ENCODE data around the gene ACOT13.
"Not testable (repeated sequence)": the region's sequence is repeated elsewhere in the genome, so short reads cannot be mapped to it uniquely, and the experiment has no call there.

Gene ACOT13

DNA sequence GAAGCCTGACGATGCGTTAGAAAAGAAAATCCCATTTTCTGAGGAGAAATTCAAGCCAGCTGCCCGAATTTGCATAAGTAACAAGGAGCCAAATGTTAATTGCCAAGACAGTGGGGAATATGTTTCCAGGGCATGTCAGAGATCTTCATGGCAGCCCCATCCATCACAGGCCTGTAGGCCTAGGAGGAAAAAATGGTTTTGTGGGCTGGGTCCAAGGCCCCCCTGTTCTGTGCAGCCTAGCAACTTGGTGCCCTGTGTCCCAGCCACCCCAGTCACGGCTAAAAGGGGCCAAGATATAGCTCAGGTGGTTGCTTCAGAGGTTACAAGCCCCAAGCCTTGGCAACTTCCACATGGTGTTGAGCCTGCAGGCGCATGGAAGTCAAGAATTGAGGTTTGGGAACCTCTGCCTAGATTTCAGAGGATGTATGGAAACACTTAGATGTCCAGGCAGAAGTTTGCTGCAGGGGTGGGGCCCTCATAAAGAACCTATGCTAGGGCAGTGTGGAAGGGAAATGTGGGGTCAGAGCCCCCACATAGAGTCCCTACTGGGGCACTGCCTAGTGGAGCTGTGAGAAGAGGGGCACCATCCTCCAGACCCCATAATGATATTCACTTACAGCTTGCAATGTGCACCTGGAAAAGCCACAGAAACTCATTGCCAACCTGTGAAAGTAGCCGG is 64.7 kb downstream of the ACOT13 start:
- DNase-seq (ENCODE audit: low spot score), result not testable (repeated sequence)

DNA sequence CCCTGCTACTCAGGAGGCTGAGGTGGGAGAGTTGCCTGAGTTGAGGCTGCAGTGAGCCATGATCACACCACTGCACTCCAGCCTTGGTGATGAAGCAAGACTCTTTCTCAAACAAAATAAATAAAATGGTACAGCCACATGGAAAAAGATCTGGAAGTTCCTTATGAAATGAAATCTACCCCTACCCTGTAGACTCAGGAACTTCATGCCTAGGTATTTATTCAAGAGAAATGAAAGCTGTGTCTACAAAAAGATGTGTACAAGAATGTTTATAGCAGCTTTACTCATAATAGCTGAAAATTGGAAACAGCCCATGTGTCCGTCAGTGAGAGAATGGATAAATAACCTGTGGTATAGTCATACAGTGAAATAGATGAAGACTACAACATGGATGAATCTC is 67.3 kb downstream of the ACOT13 start:
- no peak for DNase-seq (ENCODE audit: low spot score)

DNA sequence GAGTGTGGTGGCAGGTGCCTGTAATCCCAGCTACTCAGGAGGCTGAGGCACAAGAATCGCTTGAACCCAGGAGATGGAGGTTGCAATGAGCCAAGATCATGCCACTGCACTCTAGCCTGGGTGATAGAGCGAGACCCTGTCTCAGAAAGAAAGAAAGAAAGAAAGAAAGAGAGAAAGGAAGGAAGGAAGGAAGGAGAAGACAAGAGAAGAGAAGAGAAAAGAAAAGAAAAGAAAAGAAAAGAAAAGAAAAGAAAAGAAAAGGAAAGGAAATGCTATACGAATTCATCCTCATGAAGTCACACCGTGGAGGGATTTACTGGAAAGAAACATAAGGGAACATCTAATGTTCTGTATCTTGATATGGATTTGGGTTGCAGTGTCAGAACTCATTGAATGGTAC is 67.8 kb downstream of the ACOT13 start:
- DNase-seq (ENCODE audit: low spot score), result not testable (repeated sequence)

DNA sequence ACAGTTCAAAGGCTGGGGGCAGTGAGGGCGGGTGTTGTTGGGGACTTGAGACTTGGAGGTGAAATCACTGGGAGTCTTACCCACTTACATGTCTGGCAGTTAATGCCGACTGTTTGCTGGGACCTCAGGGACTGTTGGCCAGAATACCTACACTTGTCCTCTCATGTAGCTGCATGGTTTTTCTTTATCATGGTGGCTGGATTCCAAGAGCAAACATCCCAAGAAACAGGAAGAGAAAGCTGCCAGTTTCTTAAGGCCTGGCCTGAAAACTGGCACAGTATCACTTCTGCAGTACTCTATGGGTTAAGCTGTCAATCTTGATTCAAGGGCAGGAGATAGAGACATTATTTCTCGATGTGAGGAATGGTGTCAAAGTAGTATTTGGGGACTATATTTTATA is 71.9 kb downstream of the ACOT13 start:
- DNase-seq (ENCODE audit: low spot score), result no peak

DNA sequence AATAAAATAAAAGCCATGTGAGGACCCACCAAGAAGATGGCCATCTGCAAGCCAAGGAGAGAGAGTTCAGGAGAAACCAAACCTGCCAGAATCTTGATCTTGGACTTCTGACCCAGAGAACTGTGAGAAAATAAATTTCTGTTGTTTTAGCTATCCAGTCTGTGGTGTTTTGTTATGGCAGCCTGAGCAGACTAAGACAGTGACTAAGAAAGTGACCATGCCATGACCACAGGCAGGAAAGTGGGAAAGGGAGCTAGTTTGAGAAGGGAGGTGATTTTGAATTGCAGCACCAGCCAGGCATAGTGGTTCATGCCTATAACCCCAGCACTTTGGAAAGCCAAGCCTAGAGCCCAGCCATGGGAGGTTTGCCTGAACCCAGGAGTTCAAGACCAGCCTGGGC is 74.0 kb downstream of the ACOT13 start:
- no peak for DNase-seq (ENCODE audit: low spot score)

DNA sequence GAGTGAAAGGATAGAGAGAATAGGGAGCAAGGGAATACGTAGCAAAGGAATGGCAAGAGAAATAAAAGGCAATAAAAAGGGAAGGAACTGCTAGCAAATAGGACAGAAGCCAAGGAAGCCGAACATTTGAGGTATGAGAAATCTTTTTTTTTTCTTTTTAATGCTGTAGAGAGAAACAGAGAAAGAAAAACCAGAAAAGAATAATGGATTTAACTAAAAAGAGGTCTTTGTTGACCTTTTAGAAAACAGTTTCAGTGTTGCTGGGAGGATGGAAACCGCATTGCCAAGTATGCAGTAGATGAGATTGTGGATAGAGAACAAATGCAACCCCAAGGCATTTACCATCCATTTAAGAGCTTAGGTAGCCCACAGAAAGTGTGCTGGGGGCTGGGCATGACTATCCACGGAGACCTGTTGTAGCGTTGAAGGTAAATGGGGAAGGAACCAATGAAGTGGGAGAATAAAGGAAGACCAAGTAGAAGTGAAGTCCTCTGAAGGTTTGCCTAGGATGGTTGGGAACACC is 75.4 kb downstream of the ACOT13 start:
- no peak for DNase-seq (ENCODE audit: low spot score)

DNA sequence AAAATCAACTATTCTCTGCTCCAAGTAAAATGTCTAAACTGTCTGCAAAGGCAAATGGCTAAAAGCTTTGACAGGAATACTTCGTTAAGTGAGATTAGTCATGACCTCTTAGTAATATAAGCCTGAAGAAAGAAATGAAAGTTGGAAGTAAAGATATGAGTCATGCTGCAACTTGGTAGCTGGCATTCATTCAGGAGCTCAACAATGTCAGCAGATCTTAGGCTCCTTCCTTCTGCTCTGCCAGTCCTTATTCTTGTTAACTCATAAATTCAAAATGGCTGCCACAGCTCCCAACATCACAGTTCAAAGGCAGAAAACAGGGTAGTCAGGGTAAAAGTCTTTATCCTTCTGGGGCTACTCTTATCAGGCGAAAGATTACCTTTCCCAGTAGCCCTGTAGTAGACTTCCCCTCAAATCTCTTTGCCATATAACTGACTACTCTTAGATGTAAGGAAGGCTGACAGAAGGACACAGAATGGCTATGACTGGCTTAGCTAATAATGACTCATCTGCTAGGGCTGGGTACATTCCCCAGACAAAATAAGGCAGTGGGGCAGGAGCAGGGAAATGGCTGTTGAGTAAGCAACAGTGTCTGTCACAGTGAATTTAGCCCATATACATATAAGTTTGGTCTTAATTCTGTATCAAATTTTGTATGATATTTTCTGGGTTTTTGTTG is 76.5 kb downstream of the ACOT13 start:
- no peak for DNase-seq (ENCODE audit: low spot score)

DNA sequence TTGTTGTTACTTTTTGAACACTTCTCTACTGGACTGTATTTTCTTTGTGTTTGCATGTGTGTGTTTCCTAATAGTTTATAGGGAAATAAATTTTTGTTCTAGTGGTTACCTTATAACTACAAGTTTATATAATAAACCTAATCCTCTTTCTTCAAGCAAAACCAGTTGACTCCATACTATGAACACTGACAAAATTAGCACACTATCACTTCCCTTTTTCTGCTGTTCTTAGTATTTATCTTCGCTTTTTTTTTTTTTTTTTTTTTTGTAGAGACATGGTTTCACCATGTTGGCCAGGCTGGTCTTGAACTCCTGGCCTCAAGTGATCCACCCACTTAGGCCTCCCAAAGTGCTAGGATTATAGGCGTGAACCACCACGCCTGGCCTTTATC is 77.1 kb downstream of the ACOT13 start:
- no peak for DNase-seq (ENCODE audit: low spot score)

DNA sequence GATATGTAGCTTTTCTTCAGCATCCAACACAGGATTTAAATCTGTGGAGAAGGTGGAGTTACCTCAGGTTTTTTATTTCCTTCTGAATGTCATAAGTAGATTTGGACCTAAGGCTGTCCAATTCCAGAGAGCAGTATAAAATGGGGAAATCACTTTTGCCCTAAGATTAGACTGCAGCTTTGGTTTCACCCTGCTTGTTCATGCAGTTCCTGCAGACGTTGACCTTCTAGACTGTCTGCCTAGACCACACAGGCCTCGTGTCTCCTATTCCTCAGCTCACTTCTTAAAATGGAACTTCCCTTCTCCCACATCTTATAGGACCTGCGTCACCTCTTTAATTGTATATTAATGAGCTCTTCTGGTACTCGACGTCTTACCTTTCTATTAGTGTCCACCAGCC is 78.0 kb downstream of the ACOT13 start:
- no peak for DNase-seq (ENCODE audit: low spot score)

DNA sequence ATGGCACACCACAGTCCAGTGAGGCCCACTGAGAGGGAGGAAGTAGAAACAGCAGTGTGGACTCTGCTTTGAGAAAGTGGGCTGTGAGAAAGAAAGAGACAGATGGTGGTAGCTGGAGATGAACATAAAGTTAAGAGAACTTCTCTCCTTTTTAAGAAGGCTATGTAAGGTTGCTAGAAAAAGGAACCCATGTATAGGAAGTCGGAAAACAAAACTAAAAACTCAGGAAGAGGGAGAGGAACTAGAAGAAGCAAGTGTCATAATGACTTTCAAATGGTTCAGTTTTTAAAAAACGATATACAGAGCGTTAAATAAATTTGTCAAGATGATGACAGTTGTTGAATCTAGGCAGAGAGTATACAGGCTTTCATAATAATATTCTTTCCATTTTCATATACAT is 82.4 kb downstream of the ACOT13 start:
- DNase-seq (ENCODE audit: low spot score), result no peak

DNA sequence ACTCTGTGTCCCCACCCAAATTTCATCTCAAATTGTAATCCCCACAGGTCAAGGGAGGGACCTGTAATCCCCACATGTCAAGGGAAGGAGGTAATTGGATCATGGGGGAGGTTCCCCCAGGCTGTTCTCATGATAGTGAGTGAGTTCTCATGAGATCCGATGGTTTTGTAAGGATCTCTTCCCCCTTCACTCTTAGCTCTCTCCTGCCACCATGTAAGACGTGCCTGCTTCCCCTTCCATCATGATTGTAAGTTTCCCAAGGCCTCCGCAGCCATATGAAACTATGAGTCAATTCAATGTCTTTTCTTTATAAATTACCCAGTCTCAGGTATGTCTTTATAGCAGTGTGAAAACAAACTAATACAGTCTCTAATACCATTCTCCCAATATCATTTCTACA is 84.0 kb downstream of the ACOT13 start:
- DNase-seq (ENCODE audit: low spot score), result not testable (repeated sequence)

DNA sequence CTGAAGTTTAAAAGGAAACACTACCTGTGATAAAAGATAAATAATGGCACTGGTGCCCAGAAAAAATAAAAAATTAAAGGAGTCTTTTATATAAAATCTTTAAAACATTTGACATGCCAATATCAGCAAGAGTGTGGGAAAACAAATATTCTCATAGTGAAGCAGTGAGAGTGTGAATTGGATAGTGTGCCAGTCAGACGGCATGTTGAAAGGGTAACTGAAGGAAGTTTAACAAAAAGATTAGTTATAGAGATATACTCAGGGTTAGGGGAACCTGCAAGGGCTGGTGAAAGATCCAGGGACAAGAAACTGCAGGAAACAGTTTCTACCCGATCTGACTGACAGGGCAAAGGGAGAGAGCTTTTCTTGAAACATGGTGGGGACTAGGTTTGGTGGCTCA is 85.6 kb downstream of the ACOT13 start:
- DNase-seq (ENCODE audit: low spot score), result no peak

DNA sequence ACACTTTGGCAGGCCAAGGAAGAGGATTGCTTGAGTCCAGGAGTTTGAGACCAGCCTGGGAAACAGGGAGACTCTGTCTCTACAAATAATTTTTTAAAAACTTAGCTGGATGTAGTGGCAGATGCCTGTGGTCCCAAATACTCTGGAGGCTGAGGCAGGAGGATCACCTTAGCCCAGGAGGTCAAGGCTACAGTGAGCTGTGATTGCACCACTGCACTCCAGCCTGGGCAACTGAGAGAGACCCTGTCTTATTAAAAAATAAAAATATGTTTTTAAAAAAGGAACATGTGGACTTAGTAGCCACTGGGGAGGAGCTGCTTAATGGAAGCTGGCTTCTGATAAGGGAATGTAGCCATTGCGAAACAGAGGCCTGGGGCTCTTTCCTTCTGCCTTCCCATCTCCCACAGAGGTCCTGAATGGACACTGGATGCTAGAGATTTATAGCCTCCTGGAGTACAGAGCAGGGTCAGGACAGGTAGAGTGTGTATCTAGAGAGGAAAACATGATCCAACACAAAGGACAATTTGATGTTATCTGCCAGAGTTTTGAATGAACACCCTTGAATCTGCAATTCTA is 86.1 kb downstream of the ACOT13 start:
- no peak for DNase-seq (ENCODE audit: low spot score)

DNA sequence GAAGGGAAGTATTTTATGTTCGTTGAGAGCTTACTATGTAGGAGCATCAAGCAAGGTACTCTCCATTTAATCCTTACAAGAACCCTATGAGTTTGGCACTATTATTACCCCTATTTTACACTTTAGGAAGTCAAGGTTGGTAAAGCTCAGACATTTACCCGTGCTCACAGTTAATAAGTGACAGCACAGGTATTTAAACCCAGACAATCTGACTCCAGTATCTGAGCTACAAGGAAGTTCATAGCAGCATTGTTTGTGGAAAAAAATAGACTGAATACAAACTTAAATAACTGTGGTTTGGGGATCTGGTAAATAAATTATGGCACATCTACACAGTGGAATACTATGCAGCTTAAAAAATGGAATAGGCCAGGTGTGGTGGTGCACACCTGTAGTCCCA is 86.7 kb downstream of the ACOT13 start:
- no peak for DNase-seq (ENCODE audit: low spot score)

DNA sequence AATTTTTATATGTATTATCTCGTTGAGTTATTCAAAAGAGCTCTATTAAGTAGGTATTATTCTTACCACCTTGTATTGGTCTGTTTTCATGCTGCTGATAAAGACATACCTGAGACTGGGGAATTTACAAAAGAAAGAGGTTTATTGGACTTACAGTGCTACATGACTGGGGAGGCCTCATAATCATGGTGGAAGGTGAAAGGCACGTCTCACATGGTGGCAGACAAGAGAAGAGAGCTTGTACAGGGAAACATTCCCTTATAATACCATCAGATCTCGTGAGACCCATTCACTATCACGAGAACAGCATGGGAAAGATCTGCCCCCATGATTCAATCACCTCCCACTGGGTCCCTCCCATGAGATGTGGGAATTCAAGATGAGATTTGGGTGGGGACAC is 87.5 kb downstream of the ACOT13 start:
- not testable (repeated sequence) for DNase-seq (ENCODE audit: low spot score)
